K562 (cell line): ENCODE data around the gene PACS1. TPM values are rescaled to one million over a fixed set of nuclear protein-coding genes. Genes with fewer than 3 reads are reported as not detected.

Source experiments
- ATAC-seq: fragments of 200-7000 bp; cut with Tn5 transposase; 3 replicates; pipeline ENCODE4 v1.9.1; 2020; ENCODE audit warnings: moderate library complexity
- BruUV-seq: library from RNA; stranded (reverse); fragments of 400-500 nt; replicated peaks from 2 replicates; lab custom pipeline; 2021; lab: Mats Ljungman, UMichigan
- CTCF ChIA-PET: fragments of 300-600 bp; formaldehyde crosslinking; extraction: SDS; loops from one replicate; lab custom pipeline; 2021; ENCODE audit warnings: low intra/inter-chr PET ratio; lab: Yijun Ruan, JAX
- POLR2A ChIA-PET: fragments of 300-600, 350-650 bp; sonication (Branson Sonifier 250); formaldehyde crosslinking; extraction: SDS; loops from one replicate; lab custom pipeline; 2021; ENCODE audit warnings: antibody characterized with exemption, inconsistent platforms; lab: Yijun Ruan, JAX
- DNase-seq, 4 experiments: peaks; one replicate each; pipeline versions ENCODE4 v3.0.0 to v3.0.0-alpha.2; 2011 to 2018; ENCODE audit warnings: low spot score in 3 of 4, mixed read lengths in 3 of 4; ENCODE audit errors: extremely low read depth in 1 of 4
- FAIRE-seq: peaks from 2 replicates; lab custom pipeline; 2011; peaks lifted over from hg19 to GRCh38; lab: Jason Lieb, UNC
- H2AFZ ChIP-seq: 2 replicates; pipeline ENCODE4 v1.6.0; 2011; ENCODE audit warnings: low read depth, low read length, control low read depth, inconsistent platforms
- H3K27ac ChIP-seq: fragments of 200-600 bp; 3 replicates; pipeline ENCODE4 v1.8.0; 2011; ENCODE audit warnings: low read depth, mild to moderate bottlenecking, control low read depth, inconsistent platforms, low read length, moderate library complexity, mixed read lengths; ENCODE audit errors: extremely low read depth
- H3K27me3 ChIP-seq, 2 experiments: fragments of 300-600 bp in 1 of 2; 2 replicates in 1 of 2; 3 replicates in 1 of 2; pipeline versions ENCODE4 v1.6.0 to v1.8.0; 2011; ENCODE audit warnings: inconsistent platforms in 2 of 2, low read length in 2 of 2, mild to moderate bottlenecking in 1 of 2, mixed read lengths in 1 of 2, moderate library complexity in 1 of 2; ENCODE audit not compliant: control insufficient read depth in 2 of 2, insufficient read depth in 2 of 2
- H3K36me3 ChIP-seq: fragments of 300-600 bp; 3 replicates; pipeline ENCODE4 v1.8.0; 2011; ENCODE audit warnings: mild to moderate bottlenecking, low read length, inconsistent platforms; ENCODE audit not compliant: control insufficient read depth, insufficient read depth
- H3K4me1 ChIP-seq, 2 experiments: fragments of 200-600 bp in 1 of 2; replicated peaks in 1 of 2; 2 replicates in 1 of 2; 3 replicates in 1 of 2; pipeline versions ENCODE4 v1.5.1 to v1.8.0; 2011; ENCODE audit warnings: inconsistent platforms in 2 of 2, low read length in 2 of 2, mild to moderate bottlenecking in 1 of 2, mixed read lengths in 1 of 2, moderate library complexity in 1 of 2; ENCODE audit not compliant: control insufficient read depth in 2 of 2, insufficient read depth in 2 of 2
- H3K4me2 ChIP-seq: 2 replicates; pipeline ENCODE4 v1.6.1; 2011; ENCODE audit warnings: low read length, control low read depth, inconsistent platforms, mixed read lengths; ENCODE audit not compliant: insufficient read depth
- H3K4me3 ChIP-seq: fragments of 200-600 bp; sonication (generic), shearing (Covaris generic); 2 replicates; pipeline ENCODE4 v1.5.1; 2016; ENCODE audit warnings: control low read depth, inconsistent platforms
- H3K79me2 ChIP-seq: fragments of 200-600 bp; 3 replicates; pipeline ENCODE4 v1.8.0; 2011; ENCODE audit warnings: low read length, inconsistent platforms; ENCODE audit not compliant: control insufficient read depth, insufficient read depth
- H3K9ac ChIP-seq, 2 experiments: 2 replicates each; pipeline versions ENCODE4 v1.6.0 to v1.6.1; 2011; ENCODE audit warnings: low read depth in 2 of 2, low read length in 2 of 2, control low read depth in 1 of 2, inconsistent platforms in 1 of 2, mild to moderate bottlenecking in 1 of 2, mixed read lengths in 1 of 2; ENCODE audit not compliant: insufficient read depth in 1 of 2
- H3K9me1 ChIP-seq: one replicate; pipeline ENCODE4 v1.6.0; 2011; ENCODE audit warnings: inconsistent platforms, mild to moderate bottlenecking, low read length, moderate library complexity; ENCODE audit not compliant: control insufficient read depth, insufficient read depth
- H3K9me3 ChIP-seq: replicated peaks from 2 replicates; pipeline ENCODE4 v1.5.1; 2011; ENCODE audit warnings: low read depth, low read length, inconsistent platforms; ENCODE audit not compliant: control insufficient read depth, insufficient read depth
- H4K20me1 ChIP-seq: replicated peaks from 2 replicates; pipeline ENCODE4 v1.6.1; 2011; ENCODE audit warnings: low read length, inconsistent platforms, mixed read lengths; ENCODE audit not compliant: control insufficient read depth, insufficient read depth
- E2F6 ChIP-seq, 2 experiments: IDR thresholded peaks; 2 replicates each; pipeline ENCODE4 v1.6.1; 2011; ENCODE audit warnings: borderline replicate concordance in 1 of 2, control low read depth in 1 of 2, low read depth in 1 of 2, low read length in 1 of 2, mild to moderate bottlenecking in 1 of 2, mixed read lengths in 1 of 2, moderate library complexity in 1 of 2; ENCODE audit not compliant: insufficient read depth in 1 of 2, insufficient read length in 1 of 2, poor library complexity in 1 of 2, severe bottlenecking in 1 of 2; ENCODE audit errors: extremely low read depth in 1 of 2
- ETS2 ChIP-seq: IDR thresholded peaks from 2 replicates; pipeline ENCODE4 v1.6.1; 2016; ENCODE audit warnings: borderline replicate concordance, missing genetic modification characterization, mild to moderate bottlenecking, moderate library complexity, missing compliant biosample characterization; ENCODE audit not compliant: poor library complexity, severe bottlenecking
- GATAD2B ChIP-seq: fragments of 450-650 bp; IDR thresholded peaks from 2 replicates; pipeline ENCODE4 v1.6.1; 2017; ENCODE audit warnings: mild to moderate bottlenecking, borderline replicate concordance
- HDAC1 ChIP-seq, 2 experiments: fragments of 450-650 bp; IDR thresholded peaks; 2 replicates each; pipeline ENCODE4 v1.6.1; 2016 to 2017; ENCODE audit warnings: inconsistent platforms in 1 of 2, mild to moderate bottlenecking in 1 of 2, moderate library complexity in 1 of 2
- PRDM10 ChIP-seq: fragments of 450-650 bp; IDR thresholded peaks from 2 replicates; pipeline ENCODE4 v1.6.1; 2018; ENCODE audit not compliant: partially characterized antibody
- PURB ChIP-seq: sonication (generic); formaldehyde crosslinking; IDR thresholded peaks from 2 replicates; pipeline ENCODE4 v1.9.0; 2021; ENCODE audit warnings: low read depth, mild to moderate bottlenecking, missing genetic modification reagents
- RHOXF2B ChIP-seq: fragments of 250-450 bp; sonication (Bioruptor Pico); conservative IDR thresholded peaks from 2 replicates; pipeline ENCODE4 v1.5.1; 2021
- ZNF431 ChIP-seq: sonication (generic); formaldehyde crosslinking; IDR thresholded peaks from 2 replicates; pipeline ENCODE4 v1.8.0; 2022; ENCODE audit warnings: mild to moderate bottlenecking, missing genetic modification reagents
- WGBS: fragments of 100-300 bp; shearing (Covaris generic); methylation state at CpG from one replicate; pipeline ENCODE4 v1.1.6; 2016; ENCODE audit warnings: low coverage, mixed read lengths; ENCODE audit not compliant: insufficient coverage; ENCODE audit errors: missing lambda C conversion rate; 5-methylcytosine and 5-hydroxymethylcytosine counted together
- in situ Hi-C: fragments of 300-500 bp; cut with MboI; formaldehyde crosslinking; loops from 4 replicates; pipeline ENCODE4 v1.15.0; 2018; ENCODE audit warnings: inconsistent platforms, mixed read lengths
- intact Hi-C: fragments of 100-400 bp; cut with micrococcal nuclease; formaldehyde crosslinking; loops from 2 replicates; pipeline ENCODE4 v1.14.2; 2022
- polyA plus RNA-seq, 8 experiments: library from polyadenylated mRNA; depleted of rRNA in 4 of 8; stranded (reverse) in 5 of 8; unstranded in 3 of 8; fragments of >200 nt; fragmentation: Nextera tagmentation in 2 of 8; fragmentation: Illumina TruSeq in 1 of 8; extraction: Ambion mirVana in 2 of 8; extraction: Trizol in 1 of 8; gene quantifications; 2 replicates each; pipeline versions ENCODE4 v1.2.1 to v1.2.3, GENCODE V29; 2011 to 2014; ENCODE audit warnings: inconsistent platforms in 1 of 8, missing spikeins in 1 of 8
- total RNA-seq, 7 experiments: library from RNA; depleted of rRNA in 6 of 7; stranded (reverse); fragments of >200 nt in 6 of 7; fragmentation: Illumina TruSeq in 2 of 7; extraction: Trizol in 2 of 7; gene quantifications; 2 replicates each; pipeline versions ENCODE4 v1.2.1 to v1.2.3, GENCODE V29; 2011 to 2021; ENCODE audit warnings: low replicate concordance in 1 of 7

Gene PACS1
- total and polyA plus RNA-seq, 9 of the 15 experiments (the other 6 are each of a cell fraction or from before 2014, with no cell fraction given): 0.34 to 28.1 (median 8.5) TPM

- no peak for FAIRE-seq
- Histone ChIP-seq H3K4me3 (no peak within 1 kb of the TSS), H2AFZ (no peak within 1 kb of the TSS), H3K9me1 (no peaks in the 10 kb centered on the region), H3K79me2 (no peaks in the 10 kb centered on the region), H3K9me3 (no peaks in the 10 kb centered on the region), H3K4me2 (no peak within 1 kb of the TSS), H3K36me3 (no peaks in the 10 kb centered on the region), H3K27me3 (no peaks in the 10 kb centered on the region)
- WGBS: 62% methylated on average over 18 of the region's 18 CpGs
- CTCF ChIA-PET: no interaction called here
- in situ Hi-C loops: no loop called here
- BruUV-seq: no TSS peak
- POLR2A ChIA-PET: interaction anchor here (0.6 to 1.4 kb wide), 6 partner anchors 11 to 1351 kb away, joined by 3 to 4 read pairs (median 3); partner anchors contain the start of gene SF3B2
- DNase-seq: no peak
- intact Hi-C loops: no loop called here
- TF ChIP-seq HDAC1 (IDR thresholded peaks at IDR 0.05) (no peak), RHOXF2B (no peak), ETS2 (tag) (no peak), ZNF431 (CRISPR knock-in tag) (no peak), E2F6 (IDR thresholded peaks at IDR 0.05; ENCODE audit: borderline replicate concordance in 1 of 2, extremely low read depth in 1 of 2, insufficient read depth in 1 of 2, insufficient read length in 1 of 2, low read depth in 1 of 2, low read length in 1 of 2, poor library complexity in 1 of 2, severe bottlenecking in 1 of 2) (no peak), GATAD2B (no peak), PRDM10 (no peak), PURB (CRISPR knock-in tag) (no peak)
- TF ChIP-seq, all 486 proteins: peak for 0
- Histone ChIP-seq H3K9ac (peak within 1 kb of the TSS in 1 of 2 experiments; percentile 50; a peak in 1 of 4 replicates), H4K20me1 (no peaks in the 10 kb centered on the region), H3K4me1 (peaks cover 5 to 31% of the 10 kb centered on the region in 2 experiments; a peak in 4 of 5 replicates), H3K27ac (no peak within 1 kb of the TSS)
- no peak for ATAC-seq
These were observed 44.0 kb upstream of the PACS1 start, which contains the start of gene CATSPER1 for GRCh38 chr11:66026017-66026529. TSS of gene CATSPER1 (minus strand) at chr11:66026479. CDS start at chr11:66026379, 100 bp downstream.
